HCT116 (cell line): Measurements from ENCODE around the gene RCE1.

Source experiments
- CTCF ChIP-seq, 3 experiments: fragments of 200-600 bp in 1 of 3; sonication (generic) in 1 of 3; IDR thresholded peaks in 2 of 3; conservative IDR thresholded peaks in 1 of 3; 2 replicates each; pipeline ENCODE4 v1.5.1; 2012 to 2017; ENCODE audit warnings: low read depth in 2 of 3, low read length in 2 of 3, antibody characterized with exemption in 1 of 3, borderline replicate concordance in 1 of 3, control low read depth in 1 of 3, mild to moderate bottlenecking in 1 of 3, mixed read lengths in 1 of 3, mixed run types in 1 of 3, moderate library complexity in 1 of 3; ENCODE audit not compliant: insufficient read depth in 1 of 3
- EZH2phosphoT487 ChIP-seq: fragments of 200-600 bp; IDR thresholded peaks from 2 replicates; pipeline ENCODE4 v1.6.1; 2018; ENCODE audit warnings: antibody characterized with exemption, borderline replicate concordance
- POLR2AphosphoS5 ChIP-seq: IDR thresholded peaks from 2 replicates; pipeline ENCODE4 v1.6.1; 2011; ENCODE audit warnings: mild to moderate bottlenecking, low read depth, low read length, moderate library complexity
- RAD21 ChIP-seq: IDR thresholded peaks from 2 replicates; pipeline ENCODE4 v1.6.1; 2012; ENCODE audit warnings: low read depth, mild to moderate bottlenecking
- REST ChIP-seq: IDR thresholded peaks from 2 replicates; pipeline ENCODE4 v1.6.1; 2012; ENCODE audit warnings: low read depth
- SP1 ChIP-seq: IDR thresholded peaks from 2 replicates; pipeline ENCODE4 v1.6.1; 2012; ENCODE audit warnings: low read depth

- TF ChIP-seq CTCF (IDR thresholded peaks at IDR 0.05 in 2 of 3, conservative IDR thresholded peaks at IDR 0.05 in 1 of 3; ENCODE audit: borderline replicate concordance in 1 of 3, insufficient read depth in 1 of 3, low read depth in 2 of 3, low read length in 2 of 3): no peak
- TF ChIP-seq EZH2phosphoT487: no peak
- no peak for TF ChIP-seq POLR2AphosphoS5
- no peak for TF ChIP-seq SP1
- no peak for TF ChIP-seq REST
- no peak for TF ChIP-seq RAD21
Measured at GRCh38 chr11:66849501-66850234, 6.4 kb downstream of the RCE1 start.
